Subcutaneous preadipocyte (primary cell): Measurements from ENCODE around the gene ADGRG2. TPM values are rescaled to one million over a fixed set of nuclear protein-coding genes. Genes with fewer than 3 reads are reported as not detected.

Source experiments
- total RNA-seq: library from RNA; depleted of rRNA; stranded (reverse); fragments of >200 nt; gene quantifications from 2 replicates; pipeline ENCODE4 v1.2.3, GENCODE V29; 2012

The ADGRG2 gene
- 11.9 and 14.0 TPM in 2 replicates for total RNA-seq

GRCh38 chrX:19121898-19122640 lies at the start of gene ADGRG2:
ADGRG2 (minus strand) TSS chrX:19122468; CDS start chrX:19068834, 53,634 bp downstream.

GRCh38 chrX:18983666-18984380 lies 138.4 kb downstream of the ADGRG2 start, which contains the start of gene PHKA2:
PHKA2 (minus strand) TSS chrX:18984114; CDS start chrX:18983932, 182 bp downstream.

Other genes with a start within 250 kb of the ADGRG2 start
- 6.6 and 8.0 TPM in 2 replicates for gene PHKA2, start 138.4 kb downstream of the ADGRG2 start, total RNA-seq
- 56.5 and 57.7 TPM in 2 replicates for gene PDHA1, start 221.5 kb upstream of the ADGRG2 start, total RNA-seq